Measurements from ENCODE around the gene PMPCA.

PMPCA gene

GRCh38 chr9:136374183-136374575, 36.3 kb upstream of the PMPCA start:
- FAIRE-seq = no peak

GRCh38 chr9:136375096-136375495, 35.4 kb upstream of the PMPCA start:
- no peak for FAIRE-seq

DNA sequence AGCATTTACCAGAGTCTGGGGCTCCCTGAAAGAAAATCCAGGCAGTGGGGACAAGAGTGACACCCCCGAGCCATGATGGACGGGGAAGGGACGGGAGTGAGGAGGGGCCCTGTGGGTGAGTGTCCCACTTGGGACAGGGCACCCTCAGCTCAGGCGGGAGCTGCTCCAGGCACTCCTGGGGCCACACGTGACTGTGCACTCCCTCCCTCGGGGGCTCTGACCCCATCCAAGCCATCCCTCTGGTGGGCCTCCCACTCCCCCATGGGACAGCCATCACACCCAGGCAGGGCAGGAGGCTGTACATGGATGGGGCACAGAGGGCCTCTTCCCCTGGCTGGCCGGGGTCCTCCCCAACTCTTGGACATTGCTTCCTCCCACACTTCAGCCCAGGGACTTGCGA, 34.0 kb upstream of the PMPCA start:
- FAIRE-seq = no peak

GRCh38 chr9:136377341-136378169, 32.9 kb upstream of the PMPCA start:
- FAIRE-seq = no peak

DNA sequence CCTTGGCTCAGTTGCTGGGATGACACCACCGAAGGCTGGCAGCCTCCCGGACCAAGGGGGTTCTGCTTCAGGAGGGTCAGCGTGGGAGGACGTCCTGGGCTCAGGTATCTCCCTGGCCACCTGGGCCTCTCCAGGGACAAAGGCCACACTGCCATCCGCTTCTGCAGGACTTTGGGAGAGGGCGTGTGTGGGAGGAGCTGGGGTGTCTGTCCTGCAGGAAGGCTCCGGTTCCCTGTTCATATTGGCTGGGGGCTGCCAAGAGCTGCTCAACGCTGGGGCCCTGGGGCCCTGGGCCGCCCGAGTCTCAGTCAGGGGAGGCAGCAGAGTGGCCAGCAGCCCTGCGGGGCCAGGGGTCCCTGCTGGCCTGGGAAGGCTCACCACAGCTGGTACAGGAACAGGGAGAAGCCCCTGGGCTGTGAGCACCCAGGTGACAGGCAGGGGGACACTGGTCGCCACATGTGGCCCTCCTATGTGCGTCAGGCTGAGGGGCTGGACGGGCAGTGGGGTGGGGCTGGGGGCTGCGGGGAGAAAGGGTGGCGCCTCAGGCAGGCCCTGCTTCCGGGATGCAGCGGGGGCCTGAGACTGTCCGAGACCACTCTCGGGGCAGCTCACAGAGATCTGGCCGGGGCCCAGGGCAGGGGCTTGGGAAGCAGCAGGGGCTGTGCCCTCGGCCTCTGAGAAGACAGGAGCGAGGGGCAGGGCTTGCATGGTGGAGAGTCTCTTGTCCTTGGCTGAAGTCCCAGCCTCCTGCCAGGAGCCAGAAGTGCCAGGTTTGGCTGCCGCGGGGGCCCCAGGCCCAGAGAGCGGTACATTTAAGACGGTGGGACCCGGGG, 32.1 kb upstream of the PMPCA start:
- no peak for FAIRE-seq

- FAIRE-seq = no peak
Observed at GRCh38 chr9:136379003-136379287, 31.5 kb upstream of the PMPCA start.

- FAIRE-seq = no peak
Observed at GRCh38 chr9:136379401-136379800, 31.1 kb upstream of the PMPCA start.

DNA sequence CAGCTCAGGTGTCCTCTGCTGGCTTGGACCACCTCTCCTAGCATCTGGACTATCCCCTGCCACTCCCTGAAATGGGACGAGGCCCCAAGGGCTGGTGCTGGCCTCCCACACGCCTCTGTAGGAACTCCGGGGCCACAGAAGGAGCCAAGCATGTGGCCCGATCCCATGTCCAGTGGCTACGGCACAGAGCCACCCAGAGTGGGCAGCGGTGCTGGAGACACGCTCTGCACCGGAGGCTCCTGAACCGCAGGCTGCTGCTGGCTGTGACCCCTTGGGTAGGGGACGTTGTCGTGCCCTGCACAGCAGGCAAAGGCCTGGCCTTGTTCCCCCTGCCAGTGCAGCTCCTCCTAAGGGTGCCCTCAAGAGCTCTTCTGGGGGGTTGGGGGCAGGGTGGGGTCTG, 30.6 kb upstream of the PMPCA start:
- FAIRE-seq = no peak

DNA sequence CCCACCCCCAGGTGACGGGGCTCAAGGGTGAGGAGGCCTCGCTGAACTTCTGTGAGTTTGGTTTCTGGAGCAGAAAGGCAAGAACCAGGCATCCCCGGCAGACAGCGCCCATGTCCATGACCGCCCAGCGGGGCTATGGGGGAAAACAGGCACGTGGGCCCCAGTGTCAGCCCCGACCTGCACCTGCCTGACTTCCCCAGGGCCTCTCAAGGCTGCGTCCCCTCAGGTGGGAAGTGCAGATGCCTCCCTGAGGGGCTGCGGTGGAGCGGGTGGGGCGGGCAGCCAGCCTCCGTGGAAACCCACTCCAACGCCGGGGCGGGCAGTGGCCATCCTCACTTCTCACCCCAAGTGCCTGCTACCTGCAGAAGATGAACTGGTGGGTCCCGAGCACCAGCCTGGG, 30.1 kb upstream of the PMPCA start:
- no peak for FAIRE-seq

DNA sequence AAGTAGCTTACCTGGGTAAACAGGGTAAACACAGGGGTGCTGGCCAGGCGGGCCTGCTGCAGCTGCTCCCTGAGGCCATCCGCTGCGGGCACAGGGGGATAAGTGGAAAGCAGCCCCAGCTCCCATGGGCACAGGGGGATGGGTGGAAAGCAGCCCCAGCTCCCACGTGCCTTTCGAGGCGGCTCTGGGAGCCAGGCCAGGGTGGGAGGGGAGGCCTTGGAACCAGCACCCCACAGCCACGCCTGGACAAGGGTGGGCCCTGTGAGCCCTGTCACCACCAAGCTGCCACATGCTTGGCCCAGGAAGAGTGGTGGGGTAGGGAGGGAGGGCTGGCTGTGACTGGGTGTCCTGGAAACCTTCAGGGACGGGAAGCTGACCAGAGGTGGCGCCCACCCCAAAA, 29.1 kb upstream of the PMPCA start:
- FAIRE-seq = no peak

- no peak for FAIRE-seq
Observed at GRCh38 chr9:136381966-136382513, 28.4 kb upstream of the PMPCA start.

- FAIRE-seq = no peak
Observed at GRCh38 chr9:136383436-136383835, 27.0 kb upstream of the PMPCA start.

DNA sequence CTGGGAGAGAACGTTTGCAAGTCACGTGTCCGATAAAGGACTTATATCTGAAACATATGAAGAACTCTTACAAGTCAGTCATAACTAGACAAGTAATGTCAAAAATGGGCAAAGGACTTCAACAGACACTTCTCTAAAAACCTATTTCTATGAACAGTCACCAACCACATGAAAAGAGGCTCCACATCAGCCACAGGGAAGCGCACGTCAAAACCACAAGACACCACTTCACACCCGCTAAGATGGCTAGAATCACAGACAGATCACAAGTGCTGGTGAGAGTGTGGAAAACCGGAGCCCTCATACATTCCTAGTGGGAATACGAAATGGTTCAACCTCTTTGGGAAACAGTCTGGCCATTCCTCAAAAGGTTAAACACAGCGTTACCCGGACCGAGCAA, 25.4 kb upstream of the PMPCA start:
- no peak for FAIRE-seq

- no peak for FAIRE-seq
Observed at GRCh38 chr9:136386018-136386417, 24.4 kb upstream of the PMPCA start.

GRCh38 chr9:136387217-136387616, 23.2 kb upstream of the PMPCA start:
- no peak for FAIRE-seq

DNA sequence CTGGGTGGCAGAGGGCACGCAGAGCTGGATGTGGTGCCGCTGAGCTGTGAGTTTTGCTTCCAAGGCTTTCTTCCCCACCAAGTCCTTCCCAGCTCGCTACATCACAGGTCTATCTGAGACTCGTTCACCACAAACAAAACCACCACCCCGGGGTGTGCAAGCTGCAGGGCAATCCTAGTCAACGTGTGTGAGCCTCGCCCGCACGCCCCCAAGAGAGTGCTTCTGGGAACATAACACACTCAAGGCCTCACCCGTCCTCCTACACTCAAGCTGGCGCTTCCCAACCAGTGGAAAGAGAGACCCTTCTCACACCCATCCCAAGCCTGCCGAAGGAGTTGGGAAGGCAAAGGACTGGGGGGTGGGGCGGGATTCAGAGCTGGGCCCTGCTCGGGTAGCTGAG, 21.1 kb upstream of the PMPCA start:
- no peak for FAIRE-seq

DNA sequence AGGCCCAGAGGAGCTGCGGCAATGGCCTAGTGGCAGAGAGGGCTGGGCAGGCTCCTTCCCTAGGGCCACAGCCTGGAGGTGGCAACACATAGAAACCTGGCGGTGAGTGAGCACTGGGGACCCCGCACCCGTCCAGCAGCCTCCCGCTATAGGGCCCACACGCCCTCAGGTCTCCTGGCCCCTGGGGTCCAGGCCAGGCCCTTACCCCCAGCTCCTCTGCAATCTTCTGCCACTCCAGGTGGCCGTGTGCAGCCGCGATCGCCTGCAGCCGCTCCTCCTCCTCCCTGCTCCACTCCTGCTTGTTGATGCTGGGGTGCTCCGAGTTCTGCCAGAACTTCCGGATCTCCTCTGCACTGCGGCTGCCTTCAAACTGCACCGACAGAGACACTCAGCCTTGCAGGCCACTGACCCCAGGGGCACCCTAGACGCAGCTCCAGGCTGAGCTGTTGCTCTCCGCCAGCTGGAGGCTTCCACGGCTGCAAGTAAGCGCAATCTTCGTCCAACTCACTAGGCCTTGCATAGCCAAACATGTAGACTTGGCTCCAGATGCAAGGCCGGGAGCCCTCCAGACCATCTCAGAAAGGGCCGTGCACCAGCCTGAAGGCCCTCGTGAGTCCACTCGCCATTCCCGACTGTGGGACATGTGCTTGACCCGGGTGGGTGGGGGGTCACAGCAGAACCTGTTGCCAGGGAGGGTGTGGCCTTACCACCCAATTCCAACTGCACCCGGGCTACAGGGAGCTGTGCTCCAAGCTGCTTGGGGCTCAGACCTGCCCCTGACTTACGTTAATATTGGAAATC, 18.5 kb upstream of the PMPCA start:
- FAIRE-seq = no peak

GRCh38 chr9:136392538-136393449, 17.7 kb upstream of the PMPCA start:
- no peak for FAIRE-seq

- no peak for FAIRE-seq
Observed at GRCh38 chr9:136393531-136393930, 16.9 kb upstream of the PMPCA start.

DNA sequence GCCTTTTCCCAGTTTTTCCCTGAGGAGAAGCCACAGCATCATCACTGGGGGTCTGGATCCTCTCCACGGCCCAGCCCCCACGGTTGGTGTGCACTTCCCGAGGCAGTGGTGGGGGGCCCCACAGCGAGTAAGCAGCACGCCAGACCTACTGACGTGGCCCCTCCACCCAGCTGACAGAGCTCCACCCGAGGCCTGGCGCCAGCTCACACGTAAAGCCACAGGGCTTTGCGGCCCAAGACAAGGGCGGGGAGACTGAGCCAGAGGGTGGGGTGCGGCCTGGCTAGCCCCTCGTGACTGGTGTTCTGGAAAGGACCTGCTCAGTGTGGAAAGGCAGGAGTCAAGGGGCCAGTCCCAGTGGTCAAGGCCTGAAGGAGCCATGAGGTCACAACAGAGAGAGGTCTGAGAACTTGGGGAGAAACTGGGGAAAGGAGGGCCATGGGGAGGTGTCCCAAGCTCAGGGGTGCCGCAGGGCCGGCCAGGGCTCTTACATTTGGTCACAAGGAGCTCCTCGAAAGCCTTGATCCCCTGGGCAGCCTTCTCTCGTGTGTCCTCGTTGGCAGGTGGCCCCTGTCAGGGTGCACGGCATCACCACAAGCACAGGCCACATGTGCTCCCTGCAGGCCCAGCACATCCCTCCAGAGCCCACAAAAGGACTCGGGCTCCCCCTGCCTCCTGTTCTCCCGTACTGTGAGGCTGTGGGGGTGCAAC, 16.0 kb upstream of the PMPCA start:
- no peak for FAIRE-seq

DNA sequence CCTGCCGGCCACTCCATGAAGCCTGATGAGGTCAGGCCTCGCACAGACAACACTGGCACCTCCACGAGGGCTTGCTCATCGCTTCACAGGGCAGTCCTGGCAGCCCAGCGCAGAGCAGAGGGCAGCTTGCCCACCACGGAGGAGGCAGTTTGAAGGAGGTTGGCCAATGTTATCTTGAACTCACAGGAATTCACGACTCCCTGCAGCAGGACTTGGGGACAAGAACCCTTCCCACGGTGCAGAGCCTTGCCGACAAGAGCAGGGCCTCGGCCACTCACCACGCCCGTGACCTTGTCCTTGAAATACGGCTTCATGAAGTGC, 15.5 kb upstream of the PMPCA start:
- FAIRE-seq = no peak

All from TTC549 (cell line).